HEK293 (cell line): ENCODE results near the gene DPH2.
A peak's percentile ranks its signal among the peaks of the same experiment; 100 is the strongest.

ENCODE experiments used
- CTCF ChIA-PET: fragments of 350-600 bp; formaldehyde crosslinking; extraction: SDS; loops from one replicate; lab custom pipeline; 2021; ENCODE audit warnings: antibody characterized with exemption; lab: Yijun Ruan, JAX
- POLR2A ChIA-PET: fragments of 300-600 bp; formaldehyde crosslinking; extraction: SDS; loops from one replicate; lab custom pipeline; 2020; ENCODE audit warnings: antibody characterized with exemption, inconsistent platforms; lab: Yijun Ruan, JAX
- H3K27ac ChIP-seq: fragments of 200-500 bp; sonication (Bioruptor generic); 2 replicates; pipeline ENCODE4 v1.5.1; 2014; ENCODE audit warnings: low read depth, low read length, control low read depth, inconsistent platforms; ENCODE audit errors: extremely low read depth
- H3K36me3 ChIP-seq, 2 experiments: fragments of 200-500 bp in 1 of 2; sonication (Bioruptor generic) in 1 of 2; 1 replicate in 1 of 2; 2 replicates in 1 of 2; pipeline ENCODE4 v1.5.1; 2014 to 2017; ENCODE audit warnings: inconsistent platforms in 2 of 2, low read length in 2 of 2; ENCODE audit not compliant: control insufficient read depth in 2 of 2, insufficient read depth in 1 of 2
- H3K4me1 ChIP-seq: fragments of 200-500 bp; sonication (Bioruptor generic); 2 replicates; pipeline ENCODE4 v1.5.1; 2014; ENCODE audit warnings: mild to moderate bottlenecking, low read length, inconsistent platforms; ENCODE audit not compliant: control insufficient read depth, insufficient read depth
- H3K4me3 ChIP-seq: 2 replicates; pipeline ENCODE4 v1.5.1; 2011; ENCODE audit warnings: low read depth, mild to moderate bottlenecking, control low read depth, low read length, moderate library complexity
- H3K9me3 ChIP-seq: fragments of 200-500 bp; sonication (Bioruptor generic); 2 replicates; pipeline ENCODE4 v1.5.1; 2014; ENCODE audit warnings: low read depth, low read length, inconsistent platforms; ENCODE audit not compliant: control insufficient read depth, insufficient read depth
- GFI1B ChIP-seq: fragments of 450-650 bp; formaldehyde crosslinking; IDR thresholded peaks from 2 replicates; pipeline ENCODE4 v1.5.1; 2016; ENCODE audit warnings: missing biosample characterization, missing genetic modification characterization
- HOXC10 ChIP-seq: sonication (generic); formaldehyde crosslinking; IDR thresholded peaks from 2 replicates; pipeline ENCODE4 v1.8.1; 2023; ENCODE audit warnings: mild to moderate bottlenecking, missing genetic modification reagents
- HOXD13 ChIP-seq: sonication (generic); formaldehyde crosslinking; IDR thresholded peaks from 2 replicates; pipeline ENCODE4 v1.8.0; 2022; ENCODE audit warnings: missing genetic modification reagents, borderline replicate concordance
- MEIS1 ChIP-seq: sonication (generic); formaldehyde crosslinking; IDR thresholded peaks from 2 replicates; pipeline ENCODE4 v1.8.1; 2022; ENCODE audit warnings: missing genetic modification reagents, mild to moderate bottlenecking, borderline replicate concordance
- REST ChIP-seq: fragments of 450-650 bp; formaldehyde crosslinking; IDR thresholded peaks from 2 replicates; pipeline ENCODE4 v1.5.1; 2016; ENCODE audit warnings: missing biosample characterization, missing genetic modification characterization
- SCRT1 ChIP-seq: fragments of 450-650 bp; formaldehyde crosslinking; IDR thresholded peaks from 2 replicates; pipeline ENCODE4 v1.5.1; 2016; ENCODE audit warnings: missing biosample characterization, missing genetic modification characterization, borderline replicate concordance
- ZBTB44 ChIP-seq: fragments of 450-650 bp; IDR thresholded peaks from 2 replicates; pipeline ENCODE4 v1.5.1; 2018; ENCODE audit warnings: missing biosample characterization, mild to moderate bottlenecking, missing genetic modification characterization
- ZNF174 ChIP-seq: fragments of 450-650 bp; formaldehyde crosslinking; IDR thresholded peaks from 2 replicates; pipeline ENCODE4 v1.5.0; 2017; ENCODE audit warnings: missing biosample characterization, mild to moderate bottlenecking, missing genetic modification characterization
- ZNF24 ChIP-seq: fragments of 450-650 bp; formaldehyde crosslinking; IDR thresholded peaks from 2 replicates; pipeline ENCODE4 v1.5.1; 2016; ENCODE audit warnings: missing biosample characterization, missing genetic modification characterization
- ZNF341 ChIP-seq: fragments of 450-650 bp; formaldehyde crosslinking; IDR thresholded peaks from 2 replicates; pipeline ENCODE4; 2016; ENCODE audit warnings: low read depth, missing biosample characterization, missing genetic modification characterization
- ZNF473 ChIP-seq: fragments of 450-650 bp; formaldehyde crosslinking; IDR thresholded peaks from 2 replicates; pipeline ENCODE4 v1.5.1; 2017; ENCODE audit warnings: missing biosample characterization, missing genetic modification characterization
- ZNF48 ChIP-seq: fragments of 450-650 bp; formaldehyde crosslinking; IDR thresholded peaks from 2 replicates; pipeline ENCODE4 v1.5.1; 2016; ENCODE audit warnings: missing biosample characterization, missing genetic modification characterization
- ZNF488 ChIP-seq: fragments of 450-650 bp; formaldehyde crosslinking; IDR thresholded peaks from 2 replicates; pipeline ENCODE4 v1.5.1; 2016; ENCODE audit warnings: missing biosample characterization, missing genetic modification characterization
- ZNF549 ChIP-seq: fragments of 450-650 bp; IDR thresholded peaks from 2 replicates; pipeline ENCODE4 v1.5.1; 2018; ENCODE audit warnings: missing biosample characterization, missing genetic modification characterization, mild to moderate bottlenecking, inconsistent platforms, moderate library complexity
- ZNF558 ChIP-seq: fragments of 450-650 bp; formaldehyde crosslinking; IDR thresholded peaks from 2 replicates; pipeline ENCODE4 v1.5.1; 2016; ENCODE audit warnings: missing biosample characterization, missing genetic modification characterization
- ZNF596 ChIP-seq: fragments of 450-650 bp; IDR thresholded peaks from 2 replicates; pipeline ENCODE4 v1.5.0; 2018; ENCODE audit warnings: missing biosample characterization, mild to moderate bottlenecking, missing genetic modification characterization, moderate library complexity
- ZNF629 ChIP-seq: fragments of 450-650 bp; formaldehyde crosslinking; IDR thresholded peaks from 2 replicates; pipeline ENCODE4 v1.5.1; 2017; ENCODE audit warnings: missing biosample characterization, missing genetic modification characterization
- ZNF785 ChIP-seq: fragments of 450-650 bp; formaldehyde crosslinking; IDR thresholded peaks from 2 replicates; pipeline ENCODE4 v1.5.1; 2016; ENCODE audit warnings: missing biosample characterization, missing genetic modification characterization
- ZNF792 ChIP-seq: fragments of 450-650 bp; formaldehyde crosslinking; IDR thresholded peaks from 2 replicates; pipeline ENCODE4 v1.5.1; 2016; ENCODE audit warnings: missing biosample characterization, missing genetic modification characterization
- ZNF830 ChIP-seq: fragments of 450-650 bp; IDR thresholded peaks from 2 replicates; pipeline ENCODE4 v1.5.0; 2018; ENCODE audit warnings: missing biosample characterization, missing genetic modification characterization, low read depth, mild to moderate bottlenecking, moderate library complexity
- ZXDB ChIP-seq: fragments of 450-650 bp; formaldehyde crosslinking; IDR thresholded peaks from 2 replicates; pipeline ENCODE4 v1.5.1; 2016; ENCODE audit warnings: missing biosample characterization, missing genetic modification characterization
- TF ChIP-seq, protein P1 (sequence below): fragments of 450-650 bp; formaldehyde crosslinking; IDR thresholded peaks from 2 replicates; pipeline ENCODE4 v1.5.1; 2016; ENCODE audit warnings: missing biosample characterization, missing genetic modification characterization
- TF ChIP-seq, protein P2 (sequence below): sonication (generic); formaldehyde crosslinking; IDR thresholded peaks from 2 replicates; pipeline ENCODE4 v1.8.1; 2022; ENCODE audit warnings: mild to moderate bottlenecking, moderate library complexity, missing genetic modification reagents
- TF ChIP-seq, protein P3 (sequence below): fragments of 450-650 bp; formaldehyde crosslinking; IDR thresholded peaks from 2 replicates; pipeline ENCODE4 v1.5.1; 2016; ENCODE audit warnings: missing biosample characterization, missing genetic modification characterization

DPH2 gene

GRCh38 chr1:43969416-43969745, 429 bp upstream of the DPH2 start:
- H3K9me3 ChIP-seq, result no peaks in the 10 kb centered on the region
- no peak overlapping the region for H3K27ac ChIP-seq
- H3K4me1 ChIP-seq, result no peaks in the 10 kb centered on the region
- no peak for TF ChIP-seq HOXC10 (CRISPR knock-in tag)
- TF ChIP-seq ZNF24 (tag by site-specific recombination), result no peak
- no peak for TF ChIP-seq GFI1B
- no peak for TF ChIP-seq MEIS1 (CRISPR knock-in tag)
- TF ChIP-seq ZBTB44 (tag by site-specific recombination), result no peak
- no peak for TF ChIP-seq ZNF174 (tag by site-specific recombination)
- no peak for TF ChIP-seq ZXDB
- no peak for TF ChIP-seq SCRT1 (tag by site-specific recombination)
- no peak for TF ChIP-seq ZNF549
- TF ChIP-seq, protein P1, sequence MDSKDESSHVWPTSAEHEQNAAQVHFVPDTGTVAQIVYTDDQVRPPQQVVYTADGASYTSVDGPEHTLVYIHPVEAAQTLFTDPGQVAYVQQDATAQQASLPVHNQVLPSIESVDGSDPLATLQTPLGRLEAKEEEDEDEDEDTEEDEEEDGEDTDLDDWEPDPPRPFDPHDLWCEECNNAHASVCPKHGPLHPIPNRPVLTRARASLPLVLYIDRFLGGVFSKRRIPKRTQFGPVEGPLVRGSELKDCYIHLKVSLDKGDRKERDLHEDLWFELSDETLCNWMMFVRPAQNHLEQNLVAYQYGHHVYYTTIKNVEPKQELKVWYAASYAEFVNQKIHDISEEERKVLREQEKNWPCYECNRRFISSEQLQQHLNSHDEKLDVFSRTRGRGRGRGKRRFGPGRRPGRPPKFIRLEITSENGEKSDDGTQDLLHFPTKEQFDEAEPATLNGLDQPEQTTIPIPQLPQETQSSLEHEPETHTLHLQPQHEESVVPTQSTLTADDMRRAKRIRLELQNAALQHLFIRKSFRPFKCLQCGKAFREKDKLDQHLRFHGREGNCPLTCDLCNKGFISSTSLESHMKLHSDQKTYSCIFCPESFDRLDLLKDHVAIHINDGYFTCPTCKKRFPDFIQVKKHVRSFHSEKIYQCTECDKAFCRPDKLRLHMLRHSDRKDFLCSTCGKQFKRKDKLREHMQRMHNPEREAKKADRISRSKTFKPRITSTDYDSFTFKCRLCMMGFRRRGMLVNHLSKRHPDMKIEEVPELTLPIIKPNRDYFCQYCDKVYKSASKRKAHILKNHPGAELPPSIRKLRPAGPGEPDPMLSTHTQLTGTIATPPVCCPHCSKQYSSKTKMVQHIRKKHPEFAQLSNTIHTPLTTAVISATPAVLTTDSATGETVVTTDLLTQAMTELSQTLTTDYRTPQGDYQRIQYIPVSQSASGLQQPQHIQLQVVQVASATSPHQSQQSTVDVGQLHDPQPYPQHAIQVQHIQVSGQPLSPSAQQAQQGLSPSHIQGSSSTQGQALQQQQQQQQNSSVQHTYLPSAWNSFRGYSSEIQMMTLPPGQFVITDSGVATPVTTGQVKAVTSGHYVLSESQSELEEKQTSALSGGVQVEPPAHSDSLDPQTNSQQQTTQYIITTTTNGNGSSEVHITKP (tag by site-specific recombination), result peak; percentile 47
- TF ChIP-seq REST (tag by site-specific recombination), result 0 out of 2 replicates have a peak, but pooled peaks have one; percentile 32
- no peak for TF ChIP-seq HOXD13 (CRISPR knock-in tag)
- TF ChIP-seq, all 188 proteins: peak for 2
- Histone ChIP-seq H3K36me3 (peaks cover 0 to 65% of the 10 kb centered on the region in 2 experiments; a peak in 1 of 3 replicates), H3K4me3 (peak overlapping the region; percentile 11; the same call in 1 of the 2 replicates)
- ChIA-PET POLR2A (interaction anchor here (0.7 to 1.0 kb wide), 4 partner anchors 9 to 100 kb away, joined by 3 to 4 read pairs (median 4); no protein-coding TSS in a partner anchor), CTCF (interaction anchor here (0.6 to 1.1 kb wide), 3 partner anchors 12 to 206 kb away, joined by 3 to 4 read pairs (median 4); no protein-coding TSS in a partner anchor)

GRCh38 chr1:43970502-43970901, 692 bp downstream of the DPH2 start:
- Histone ChIP-seq H3K27ac (no peak overlapping the region), H3K36me3 (peaks cover 0 to 53% of the 10 kb centered on the region in 2 experiments; a peak in 1 of 3 replicates), H3K4me3 (peak overlapping the region; percentile 89), H3K4me1 (no peaks in the 10 kb centered on the region), H3K9me3 (no peaks in the 10 kb centered on the region)
- ChIA-PET CTCF (interaction anchor here (0.6 to 1.2 kb wide), 4 partner anchors 17 to 700 kb away, joined by 3 to 7 read pairs (median 3); no protein-coding TSS in a partner anchor), POLR2A (interaction anchor here (0.8 to 1.7 kb wide), 2 partner anchors 21 to 320 kb away, joined by 3 to 5 read pairs; partner anchors contain the start of gene KDM4A)
- no peak for TF ChIP-seq ZNF785
- no peak for TF ChIP-seq ZNF473
- no peak for TF ChIP-seq ZNF792 (tag by site-specific recombination)
- TF ChIP-seq, protein P2, sequence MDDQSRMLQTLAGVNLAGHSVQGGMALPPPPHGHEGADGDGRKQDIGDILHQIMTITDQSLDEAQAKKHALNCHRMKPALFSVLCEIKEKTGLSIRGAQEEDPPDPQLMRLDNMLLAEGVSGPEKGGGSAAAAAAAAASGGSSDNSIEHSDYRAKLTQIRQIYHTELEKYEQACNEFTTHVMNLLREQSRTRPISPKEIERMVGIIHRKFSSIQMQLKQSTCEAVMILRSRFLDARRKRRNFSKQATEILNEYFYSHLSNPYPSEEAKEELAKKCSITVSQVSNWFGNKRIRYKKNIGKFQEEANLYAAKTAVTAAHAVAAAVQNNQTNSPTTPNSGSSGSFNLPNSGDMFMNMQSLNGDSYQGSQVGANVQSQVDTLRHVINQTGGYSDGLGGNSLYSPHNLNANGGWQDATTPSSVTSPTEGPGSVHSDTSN (CRISPR knock-in tag), result no peak
- TF ChIP-seq ZNF488 (tag by site-specific recombination), result no peak
- TF ChIP-seq ZNF341 (tag by site-specific recombination), result no peak
- TF ChIP-seq ZNF629, result no peak
- TF ChIP-seq, protein P3, sequence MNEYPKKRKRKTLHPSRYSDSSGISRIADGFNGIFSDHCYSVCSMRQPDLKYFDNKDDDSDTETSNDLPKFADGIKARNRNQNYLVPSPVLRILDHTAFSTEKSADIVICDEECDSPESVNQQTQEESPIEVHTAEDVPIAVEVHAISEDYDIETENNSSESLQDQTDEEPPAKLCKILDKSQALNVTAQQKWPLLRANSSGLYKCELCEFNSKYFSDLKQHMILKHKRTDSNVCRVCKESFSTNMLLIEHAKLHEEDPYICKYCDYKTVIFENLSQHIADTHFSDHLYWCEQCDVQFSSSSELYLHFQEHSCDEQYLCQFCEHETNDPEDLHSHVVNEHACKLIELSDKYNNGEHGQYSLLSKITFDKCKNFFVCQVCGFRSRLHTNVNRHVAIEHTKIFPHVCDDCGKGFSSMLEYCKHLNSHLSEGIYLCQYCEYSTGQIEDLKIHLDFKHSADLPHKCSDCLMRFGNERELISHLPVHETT (tag by site-specific recombination), result no peak
- TF ChIP-seq ZNF48 (tag by site-specific recombination), result no peak
- TF ChIP-seq ZNF558 (tag by site-specific recombination), result no peak
- no peak for TF ChIP-seq ZNF830
- TF ChIP-seq ZNF596, result no peak
